Measurements from ENCODE around the gene TASP1.

Gene TASP1

GRCh38 chr20:13681248-13682125 lies 42.8 kb upstream of the TASP1 start:
- TF ChIP-seq, protein P1, sequence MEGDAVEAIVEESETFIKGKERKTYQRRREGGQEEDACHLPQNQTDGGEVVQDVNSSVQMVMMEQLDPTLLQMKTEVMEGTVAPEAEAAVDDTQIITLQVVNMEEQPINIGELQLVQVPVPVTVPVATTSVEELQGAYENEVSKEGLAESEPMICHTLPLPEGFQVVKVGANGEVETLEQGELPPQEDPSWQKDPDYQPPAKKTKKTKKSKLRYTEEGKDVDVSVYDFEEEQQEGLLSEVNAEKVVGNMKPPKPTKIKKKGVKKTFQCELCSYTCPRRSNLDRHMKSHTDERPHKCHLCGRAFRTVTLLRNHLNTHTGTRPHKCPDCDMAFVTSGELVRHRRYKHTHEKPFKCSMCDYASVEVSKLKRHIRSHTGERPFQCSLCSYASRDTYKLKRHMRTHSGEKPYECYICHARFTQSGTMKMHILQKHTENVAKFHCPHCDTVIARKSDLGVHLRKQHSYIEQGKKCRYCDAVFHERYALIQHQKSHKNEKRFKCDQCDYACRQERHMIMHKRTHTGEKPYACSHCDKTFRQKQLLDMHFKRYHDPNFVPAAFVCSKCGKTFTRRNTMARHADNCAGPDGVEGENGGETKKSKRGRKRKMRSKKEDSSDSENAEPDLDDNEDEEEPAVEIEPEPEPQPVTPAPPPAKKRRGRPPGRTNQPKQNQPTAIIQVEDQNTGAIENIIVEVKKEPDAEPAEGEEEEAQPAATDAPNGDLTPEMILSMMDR (IDR thresholded peaks at IDR 0.05; ENCODE audit: borderline replicate concordance, control extremely low read depth, extremely low read depth, insufficient read depth, missing control alignments), result no peak
- in situ Hi-C loops (cut with MboI; ENCODE audit: low sequenced_read_pairs, unreplicated experiment), result no loop called here
- peak; percentile 38 for DNase-seq (ENCODE audit: low spot score)

GRCh38 chr20:13678944-13679343 lies 40.2 kb upstream of the TASP1 start:
- TF ChIP-seq, protein P1 (IDR thresholded peaks at IDR 0.05; ENCODE audit: borderline replicate concordance, control extremely low read depth, extremely low read depth, insufficient read depth, missing control alignments), result no peak
- in situ Hi-C loops (cut with MboI; ENCODE audit: low sequenced_read_pairs, unreplicated experiment), result no loop called here
- no peak for DNase-seq (ENCODE audit: low spot score)

DNA sequence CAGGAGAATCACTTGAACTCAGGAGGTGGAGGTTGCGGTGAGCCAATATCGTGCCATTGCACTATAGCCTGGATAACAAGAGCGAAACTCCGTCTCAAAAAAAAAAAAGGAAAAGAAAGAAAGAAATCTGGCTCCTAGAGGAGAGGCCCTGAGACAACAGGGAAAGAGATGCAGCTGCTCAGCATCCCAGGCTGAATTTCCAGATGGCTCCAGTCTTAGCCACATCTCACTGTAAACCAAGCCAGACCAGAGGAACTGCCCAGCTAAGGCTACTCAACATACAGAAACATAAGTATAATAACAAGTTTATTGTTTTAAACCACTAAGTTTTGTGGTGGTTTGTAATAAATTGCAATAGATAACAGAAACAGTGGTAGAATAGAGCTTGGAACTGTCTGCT lies 38.5 kb upstream of the TASP1 start:
- in situ Hi-C loops (cut with MboI; ENCODE audit: low sequenced_read_pairs, unreplicated experiment), result no loop called here
- no peak for DNase-seq (ENCODE audit: low spot score)
- TF ChIP-seq, protein P1 (IDR thresholded peaks at IDR 0.05; ENCODE audit: borderline replicate concordance, control extremely low read depth, extremely low read depth, insufficient read depth, missing control alignments), result no peak

GRCh38 chr20:13676682-13677081 lies 38.0 kb upstream of the TASP1 start:
- in situ Hi-C loops (cut with MboI; ENCODE audit: low sequenced_read_pairs, unreplicated experiment), result no loop called here
- TF ChIP-seq, protein P1 (IDR thresholded peaks at IDR 0.05; ENCODE audit: borderline replicate concordance, control extremely low read depth, extremely low read depth, insufficient read depth, missing control alignments), result no peak
- no peak for DNase-seq (ENCODE audit: low spot score)

DNA sequence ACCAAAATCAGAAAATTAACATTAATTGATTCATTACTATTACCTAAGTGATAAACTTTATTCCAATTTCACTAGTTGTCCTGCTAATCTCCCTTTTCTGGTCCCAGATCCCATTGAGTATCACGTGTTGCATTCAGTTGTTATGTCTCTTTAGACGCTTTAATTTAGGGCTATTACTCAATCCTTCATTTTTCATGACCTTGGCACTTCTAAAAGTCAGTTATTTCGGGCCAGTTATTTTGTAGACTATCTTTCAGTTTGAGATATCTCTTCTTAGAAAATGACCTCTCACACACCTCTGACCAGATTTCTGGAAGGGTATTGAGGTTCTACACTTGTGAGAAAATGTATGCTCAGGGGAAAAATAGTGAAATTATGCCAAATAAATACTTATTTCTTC lies 34.0 kb upstream of the TASP1 start:
- TF ChIP-seq, protein P1 (IDR thresholded peaks at IDR 0.05; ENCODE audit: borderline replicate concordance, control extremely low read depth, extremely low read depth, insufficient read depth, missing control alignments), result no peak
- no peak for DNase-seq (ENCODE audit: low spot score)
- in situ Hi-C loops (cut with MboI; ENCODE audit: low sequenced_read_pairs, unreplicated experiment), result no loop called here

- in situ Hi-C loops (cut with MboI; ENCODE audit: low sequenced_read_pairs, unreplicated experiment), result no loop called here
- TF ChIP-seq, protein P1 (IDR thresholded peaks at IDR 0.05; ENCODE audit: borderline replicate concordance, control extremely low read depth, extremely low read depth, insufficient read depth, missing control alignments), result no peak
- no peak for DNase-seq (ENCODE audit: low spot score)
Measured at GRCh38 chr20:13671916-13672378, 33.2 kb upstream of the TASP1 start.

All from GM13976 (cell line).